ENCODE data around the gene TUBGCP6. TPM values are rescaled to one million over a fixed set of nuclear protein-coding genes. Genes with fewer than 3 reads are reported as not detected.

TUBGCP6 gene
- total RNA-seq, 1 donor from 2014 or later, result 26.3 TPM

- peaks cover 8% of the 10 kb centered on the region for H3K36me3 Mint-ChIP-seq (ENCODE audit: low read depth, unreplicated experiment)
- H3K4me3 ChIP-seq (ENCODE audit: insufficient read depth, low read depth, low read length), result peak within 1 kb of the TSS; percentile 68
- peaks cover 17% of the 10 kb centered on the region for H3K4me1 ChIP-seq (ENCODE audit: insufficient read depth, low read length)
- no peaks in the 10 kb centered on the region for H3K27me3 ChIP-seq (ENCODE audit: insufficient read depth, low read length)
- no peaks in the 10 kb centered on the region for H3K36me3 ChIP-seq (ENCODE audit: insufficient read depth, low read length)
- H3K4me3 Mint-ChIP-seq (ENCODE audit: unreplicated experiment), result peak within 1 kb of the TSS; percentile 78
- peak within 1 kb of the TSS; percentile 58 for H3K27ac ChIP-seq (ENCODE audit: low read depth, low read length)
- FAIRE-seq (no peak), DNase-seq (ENCODE audit: low read depth) (no peak)
- H3K79me2 ChIP-seq (ENCODE audit: insufficient read depth, low read length), result peaks cover 26% of the 10 kb centered on the region
- TF ChIP-seq CTCF (IDR thresholded peaks at IDR 0.05; ENCODE audit: insufficient read depth, low read depth, low read length) (no peak), EZH2 (IDR thresholded peaks at IDR 0.05; ENCODE audit: insufficient read depth, low read length) (no peak)
- H4K20me1 ChIP-seq (ENCODE audit: insufficient read depth, low read length), result peaks cover 13% of the 10 kb centered on the region
- H3K9me3 Mint-ChIP-seq (ENCODE audit: unreplicated experiment), result no peaks in the 10 kb centered on the region
- peak within 1 kb of the TSS; percentile 34 for H3K27ac Mint-ChIP-seq (ENCODE audit: unreplicated experiment)
- H3K4me1 Mint-ChIP-seq (ENCODE audit: low read depth, unreplicated experiment), result peaks cover 7% of the 10 kb centered on the region
- H2AFZ ChIP-seq (ENCODE audit: low read depth, low read length), result peak within 1 kb of the TSS; percentile 73
- peak within 1 kb of the TSS; percentile 84 for H3K9ac ChIP-seq (ENCODE audit: low read length)
- H3K9me3 ChIP-seq (ENCODE audit: insufficient read depth, low read depth, low read length), result no peaks in the 10 kb centered on the region
- peak within 1 kb of the TSS; percentile 92 for H3K4me2 ChIP-seq (ENCODE audit: low read length)
- H3K27me3 Mint-ChIP-seq (ENCODE audit: low read depth, unreplicated experiment), result peaks cover 3% of the 10 kb centered on the region
These were observed 17.0 kb upstream of the TUBGCP6 start, which contains the start of gene MAPK12 for GRCh38 chr22:50261615-50262459. Gene MAPK12, minus strand, starts transcription at chr22:50261683. Its CDS starts 174 bp downstream, at chr22:50261509.

GRCh38 chr22:50260801-50261614, 16.2 kb upstream of the TUBGCP6 start:
- Histone ChIP-seq H3K4me3 (ENCODE audit: insufficient read depth, low read depth, low read length) (peak overlapping the region; percentile 68), H4K20me1 (ENCODE audit: insufficient read depth, low read length) (peaks cover 13% of the 10 kb centered on the region), H3K9me3 (ENCODE audit: insufficient read depth, low read depth, low read length) (no peaks in the 10 kb centered on the region), H3K79me2 (ENCODE audit: insufficient read depth, low read length) (peaks cover 26% of the 10 kb centered on the region), H3K27me3 (ENCODE audit: insufficient read depth, low read length) (no peaks in the 10 kb centered on the region), H3K27ac (ENCODE audit: low read depth, low read length) (peak overlapping the region; percentile 58), H2AFZ (ENCODE audit: low read depth, low read length) (peak overlapping the region; percentile 73), H3K36me3 (ENCODE audit: insufficient read depth, low read length) (no peaks in the 10 kb centered on the region), H3K4me1 (ENCODE audit: insufficient read depth, low read length) (peaks cover 17% of the 10 kb centered on the region), H3K9ac (ENCODE audit: low read length) (peak overlapping the region; percentile 84), H3K4me2 (ENCODE audit: low read length) (peak overlapping the region; percentile 92)
- peaks cover 7% of the 10 kb centered on the region for H3K4me1 Mint-ChIP-seq (ENCODE audit: low read depth, unreplicated experiment)
- DNase-seq (ENCODE audit: low read depth) (peak; percentile 64), FAIRE-seq (no peak)
- peaks cover 5% of the 10 kb centered on the region for H3K36me3 Mint-ChIP-seq (ENCODE audit: low read depth, unreplicated experiment)
- peaks cover 3% of the 10 kb centered on the region for H3K27me3 Mint-ChIP-seq (ENCODE audit: low read depth, unreplicated experiment)
- no peaks in the 10 kb centered on the region for H3K9me3 Mint-ChIP-seq (ENCODE audit: unreplicated experiment)
- no peak overlapping the region for H3K27ac Mint-ChIP-seq (ENCODE audit: unreplicated experiment)
- peak overlapping the region; percentile 78 for H3K4me3 Mint-ChIP-seq (ENCODE audit: unreplicated experiment)
- no peak for TF ChIP-seq EZH2 (IDR thresholded peaks at IDR 0.05; ENCODE audit: insufficient read depth, low read length)
- no peak for TF ChIP-seq CTCF (IDR thresholded peaks at IDR 0.05; ENCODE audit: insufficient read depth, low read depth, low read length)
